LNCaP clone FGC (cell line): ENCODE results near the gene MAOA.

Experiments used
- DNase-seq: peaks from one replicate; pipeline ENCODE4 v3.0.0-alpha.2; 2011; ENCODE audit warnings: low read depth
- H3K4me3 ChIP-seq: 2 replicates; pipeline ENCODE4 v1.5.1; 2011; ENCODE audit warnings: mild to moderate bottlenecking, low read depth, low read length, control low read depth
- TF ChIP-seq, protein P1 (sequence below): IDR thresholded peaks from 2 replicates; pipeline ENCODE4 v1.5.1; 2012; ENCODE audit warnings: mild to moderate bottlenecking; ENCODE audit not compliant: control insufficient read depth, insufficient read depth; ENCODE audit errors: extremely low read depth

MAOA gene

DNA sequence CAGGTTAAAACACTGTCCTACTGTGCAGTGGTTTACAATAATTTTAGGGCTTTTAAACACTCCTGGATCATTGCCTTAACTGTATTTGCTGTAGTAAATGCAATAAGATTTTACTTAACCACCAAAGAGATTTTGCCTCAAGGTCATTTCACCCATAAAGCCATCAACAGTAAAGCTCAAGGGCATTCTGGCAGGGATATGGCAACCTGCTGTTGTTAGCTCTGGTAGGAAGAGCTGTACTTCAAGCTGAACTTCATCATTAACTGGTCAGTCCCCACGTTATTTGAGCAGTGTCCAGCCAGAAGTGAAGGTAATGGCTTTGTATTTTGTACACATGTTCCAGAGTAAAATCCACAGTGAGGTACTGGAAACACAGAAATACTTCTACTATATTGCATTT is 26.9 kb upstream of the MAOA start:
- no peak overlapping the region for H3K4me3 ChIP-seq
- DNase-seq, result no peak
- TF ChIP-seq, protein P1, sequence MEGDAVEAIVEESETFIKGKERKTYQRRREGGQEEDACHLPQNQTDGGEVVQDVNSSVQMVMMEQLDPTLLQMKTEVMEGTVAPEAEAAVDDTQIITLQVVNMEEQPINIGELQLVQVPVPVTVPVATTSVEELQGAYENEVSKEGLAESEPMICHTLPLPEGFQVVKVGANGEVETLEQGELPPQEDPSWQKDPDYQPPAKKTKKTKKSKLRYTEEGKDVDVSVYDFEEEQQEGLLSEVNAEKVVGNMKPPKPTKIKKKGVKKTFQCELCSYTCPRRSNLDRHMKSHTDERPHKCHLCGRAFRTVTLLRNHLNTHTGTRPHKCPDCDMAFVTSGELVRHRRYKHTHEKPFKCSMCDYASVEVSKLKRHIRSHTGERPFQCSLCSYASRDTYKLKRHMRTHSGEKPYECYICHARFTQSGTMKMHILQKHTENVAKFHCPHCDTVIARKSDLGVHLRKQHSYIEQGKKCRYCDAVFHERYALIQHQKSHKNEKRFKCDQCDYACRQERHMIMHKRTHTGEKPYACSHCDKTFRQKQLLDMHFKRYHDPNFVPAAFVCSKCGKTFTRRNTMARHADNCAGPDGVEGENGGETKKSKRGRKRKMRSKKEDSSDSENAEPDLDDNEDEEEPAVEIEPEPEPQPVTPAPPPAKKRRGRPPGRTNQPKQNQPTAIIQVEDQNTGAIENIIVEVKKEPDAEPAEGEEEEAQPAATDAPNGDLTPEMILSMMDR, result no peak

DNA sequence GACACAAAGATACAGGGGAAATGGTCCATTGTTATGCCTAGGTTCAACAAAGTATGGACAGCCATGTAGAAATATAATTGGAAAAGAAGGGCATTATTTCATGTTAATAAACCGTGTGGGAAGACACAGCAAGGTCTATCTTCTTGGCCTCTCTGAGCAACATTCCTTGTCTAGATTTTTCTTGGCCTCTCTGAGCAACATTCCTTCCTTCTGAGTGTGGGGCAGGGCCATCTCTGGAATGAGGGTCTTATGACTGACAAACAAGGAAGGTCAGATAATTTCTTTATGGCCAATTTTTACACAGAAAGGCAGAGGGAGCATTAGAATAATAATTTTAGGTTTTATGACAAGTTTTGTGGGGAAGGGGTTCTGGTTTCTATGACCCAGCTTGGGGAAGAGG is 24.3 kb upstream of the MAOA start:
- TF ChIP-seq, protein P1, result no peak

DNA sequence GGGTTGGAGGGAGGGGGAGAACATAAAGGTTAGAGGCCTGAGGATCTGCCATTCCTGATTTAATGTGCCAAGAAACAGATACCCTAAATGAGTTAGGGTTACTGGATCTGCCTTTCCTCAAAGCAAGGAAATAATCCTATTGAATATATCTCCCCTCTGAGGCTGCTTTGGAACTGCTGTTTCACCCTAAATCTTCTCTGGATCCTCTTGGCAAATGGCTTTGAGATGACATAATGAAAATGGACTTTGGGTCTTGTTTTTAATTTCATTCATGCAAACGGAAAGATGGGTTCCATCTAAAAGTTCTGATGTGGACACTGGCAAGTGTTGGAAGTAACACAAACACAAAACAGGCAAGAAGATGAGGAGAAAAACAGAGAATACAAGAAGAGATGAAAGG is 23.0 kb upstream of the MAOA start:
- TF ChIP-seq, protein P1, result no peak
- no peak overlapping the region for H3K4me3 ChIP-seq
- DNase-seq, result no peak

More for the DNA sequence above, 24.3 kb upstream of the MAOA start:
- no peak for DNase-seq
- H3K4me3 ChIP-seq, result no peak overlapping the region

DNA sequence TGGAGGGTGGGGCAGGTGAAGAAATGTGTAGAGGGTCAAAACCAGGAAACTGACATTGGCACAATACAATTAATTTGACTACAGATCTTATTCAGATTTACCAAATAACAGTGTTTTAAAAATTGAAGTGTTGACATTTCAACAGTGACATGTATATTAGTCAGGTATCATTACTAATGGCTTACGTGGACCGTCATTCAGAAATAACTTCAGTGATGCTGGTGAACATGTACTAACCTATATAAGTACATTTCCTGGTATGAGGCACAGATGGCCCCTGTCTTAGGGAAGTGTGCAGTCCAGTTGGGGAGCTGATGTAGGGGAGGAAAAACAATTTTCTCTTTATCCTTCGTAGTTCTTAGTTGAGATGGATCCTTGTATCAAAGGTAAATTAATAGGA is 22.3 kb upstream of the MAOA start:
- no peak for DNase-seq
- TF ChIP-seq, protein P1, result no peak
- no peak overlapping the region for H3K4me3 ChIP-seq

DNA sequence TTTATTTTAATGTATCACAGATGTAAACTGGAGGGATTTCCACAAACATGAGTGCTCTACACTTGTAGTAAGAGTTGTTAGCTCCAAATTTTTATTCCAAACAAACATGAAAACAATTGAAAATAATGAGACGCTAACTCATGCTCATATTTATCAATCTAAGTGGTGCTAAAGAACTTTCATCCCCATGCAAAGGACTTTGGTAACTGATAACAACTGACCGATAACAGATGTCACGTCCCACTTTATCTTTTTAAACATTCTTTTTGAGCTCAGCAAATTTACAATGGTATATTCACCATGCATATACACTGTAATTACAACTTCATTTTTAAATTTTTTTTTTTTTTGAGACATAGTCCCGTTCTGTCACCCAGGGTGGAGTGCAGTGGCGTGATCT is 15.6 kb upstream of the MAOA start:
- no peak overlapping the region for H3K4me3 ChIP-seq
- no peak for DNase-seq
- TF ChIP-seq, protein P1, result no peak

DNA sequence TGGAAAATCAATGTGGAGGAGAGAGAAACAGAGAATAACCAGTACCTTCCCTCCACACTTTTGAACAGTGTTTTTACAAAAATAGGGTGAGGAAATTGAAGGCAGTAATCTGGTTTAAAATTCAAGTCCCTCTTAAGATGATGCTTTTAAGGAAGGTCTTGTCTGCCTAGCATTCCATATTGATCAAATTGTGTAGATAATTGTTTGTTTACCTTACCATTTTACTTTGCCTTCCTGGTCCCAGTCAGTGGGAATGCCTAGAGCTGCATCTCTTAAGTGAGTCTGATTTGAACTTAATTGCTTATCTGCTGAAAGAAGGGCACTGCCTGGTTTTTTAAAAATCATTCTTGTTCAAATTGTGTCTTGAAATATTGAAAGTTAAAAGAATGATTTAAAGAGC is 14.4 kb upstream of the MAOA start:
- H3K4me3 ChIP-seq, result no peak overlapping the region
- TF ChIP-seq, protein P1, result no peak
- no peak for DNase-seq

DNA sequence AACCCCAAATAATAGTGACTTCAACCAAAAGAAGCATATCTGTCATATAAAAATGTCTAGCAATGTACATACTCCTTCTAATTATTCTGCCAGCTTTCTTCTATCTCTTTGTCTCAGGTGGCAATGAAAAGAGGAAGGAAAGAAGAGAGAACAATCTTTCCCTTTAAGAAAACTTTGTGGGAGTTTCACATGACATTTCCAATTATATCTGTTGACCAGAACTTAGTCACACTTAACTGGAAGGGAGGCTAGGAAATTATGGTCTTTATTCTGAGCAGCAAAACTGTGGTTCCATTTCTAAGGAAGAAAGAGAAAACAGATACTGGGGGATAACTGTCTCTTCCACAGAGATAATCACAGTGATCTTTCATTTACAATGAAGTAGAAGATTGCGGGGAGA is 12.9 kb upstream of the MAOA start:
- DNase-seq, result no peak
- TF ChIP-seq, protein P1, result no peak
- no peak overlapping the region for H3K4me3 ChIP-seq
